Spleen (tissue), 7 donors: ENCODE data around the gene CABLES2.
A peak's percentile ranks its signal among the peaks of the same experiment; 100 is the strongest.

Experiments
- CTCF ChIP-seq, 11 experiments: fragments of 200-600 bp in 7 of 11; fragments of 450-650 bp in 4 of 11; sonication (generic) in 4 of 11; IDR thresholded peaks in 8 of 11; conservative IDR thresholded peaks in 3 of 11; 1 replicate in 7 of 11; 2 replicates in 4 of 11; pipeline versions ENCODE4 v1.4.0 to v1.8.0; 2016 to 2021; ENCODE audit warnings: antibody characterized with exemption in 11 of 11, inconsistent platforms in 4 of 11, mild to moderate bottlenecking in 1 of 11
- POLR2A ChIP-seq, 3 donors: fragments of 450-650 bp; IDR thresholded peaks; one replicate each; pipeline ENCODE4 v1.5.1; 2017; ENCODE audit warnings: antibody characterized with exemption in 3 of 3, mild to moderate bottlenecking in 1 of 3
- POLR2AphosphoS5 ChIP-seq, 3 donors: sonication (generic); formaldehyde crosslinking; IDR thresholded peaks; one replicate each; pipeline ENCODE4 v1.5.1; 2017; ENCODE audit warnings: antibody characterized with exemption in 3 of 3
- donor health status: DM: no; HTN: no; CAD: no; lungs with moderate emphysema.
- donor health status: DM: no; HTN: no; CAD: no.
- donor health status: DM: no; HTN: no; CAD: no.

- no peak for TF ChIP-seq POLR2A (IDR thresholded peaks at IDR 0.05)
- peak; percentile 54 to 68 (median 63) for TF ChIP-seq POLR2AphosphoS5 (IDR thresholded peaks at IDR 0.05)
- no peak for TF ChIP-seq CTCF (IDR thresholded peaks at IDR 0.05 in 8 of 11, conservative IDR thresholded peaks at IDR 0.05 in 3 of 11)
These were observed 48.7 kb downstream of the CABLES2 start for GRCh38 chr20:62358171-62359042.
